Measurements from ENCODE around the gene PDYN.
"Not testable (repeated sequence)": the region's sequence is repeated elsewhere in the genome, so short reads cannot be mapped to it uniquely, and the experiment has no call there.

PDYN gene

DNA sequence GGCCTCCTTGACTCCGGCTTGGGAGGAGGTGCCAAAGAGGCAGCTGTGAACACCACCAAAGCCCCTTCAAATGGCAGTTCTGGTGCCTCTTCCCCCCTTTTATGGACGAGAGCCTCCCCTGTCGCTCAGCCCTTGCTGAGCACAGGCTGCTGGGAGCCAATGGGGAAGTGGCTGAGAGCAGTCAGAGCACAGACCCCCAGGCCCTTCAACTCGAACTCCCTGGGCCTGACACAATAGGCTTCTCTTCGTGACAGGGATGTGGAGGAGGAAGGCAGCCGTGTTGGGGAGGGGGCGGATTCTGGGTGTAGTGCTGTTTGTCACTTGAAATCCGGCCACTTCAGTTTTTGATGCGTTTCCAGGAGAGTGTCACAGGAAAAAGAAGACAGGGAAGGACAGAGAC is at the start of gene PDYN:
Gene PDYN (minus strand): TSS at position 73 of the 400 bp plus-strand sequence. CDS start 10,974 bp downstream, outside the sequence.
- no peak for DNase-seq (ENCODE audit: low read depth in 2 of 2)

DNA sequence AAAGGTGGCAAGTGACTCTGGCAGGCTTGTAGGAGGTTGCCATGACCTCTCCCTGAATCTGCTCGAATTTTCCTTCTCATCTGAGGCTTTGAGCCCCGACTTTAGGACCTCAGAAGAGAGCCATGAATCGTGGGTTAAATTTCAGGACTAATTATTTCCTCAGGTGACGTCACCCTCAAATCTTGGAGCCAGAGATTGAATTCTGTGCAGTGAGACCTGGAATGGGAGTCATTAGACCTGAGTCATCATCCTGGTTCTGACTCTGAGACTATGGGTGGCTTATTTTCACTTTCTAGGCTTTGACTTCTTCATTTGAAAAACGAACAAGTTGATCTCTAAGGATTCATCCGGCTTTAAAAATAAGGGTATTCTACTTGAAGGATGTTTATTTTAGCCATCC is 48.5 kb upstream of the PDYN start:
- DNase-seq (ENCODE audit: low read depth in 2 of 2): no peak

GRCh38 chr20:2038161-2038560 is 44.3 kb upstream of the PDYN start:
- no peak for DNase-seq (ENCODE audit: low read depth in 2 of 2)

GRCh38 chr20:2037296-2037914 is 43.5 kb upstream of the PDYN start:
- DNase-seq (ENCODE audit: low read depth in 2 of 2): no peak

GRCh38 chr20:2036357-2036756 is 42.5 kb upstream of the PDYN start:
- DNase-seq (ENCODE audit: low read depth in 2 of 2): not testable (repeated sequence)

DNA sequence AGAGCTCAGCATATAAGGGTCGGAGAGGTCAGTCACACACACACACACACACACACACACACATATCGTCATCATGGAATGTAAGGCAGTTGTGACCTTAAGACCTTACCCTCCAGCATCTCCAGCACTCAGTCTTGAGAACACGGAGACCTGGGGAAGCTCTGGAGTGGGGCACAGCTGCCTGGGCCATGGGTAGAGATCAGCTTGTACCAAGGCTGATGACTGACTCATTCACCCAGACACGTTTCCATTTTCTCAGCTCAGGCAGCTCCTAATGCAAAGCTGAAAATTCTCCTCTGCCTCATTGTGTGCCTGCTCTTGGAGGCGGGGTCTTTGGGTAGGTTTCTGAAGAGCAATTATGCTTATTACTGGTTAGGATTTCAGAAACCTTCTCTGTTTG is 38.3 kb upstream of the PDYN start:
- DNase-seq (ENCODE audit: low read depth in 2 of 2): no peak

DNA sequence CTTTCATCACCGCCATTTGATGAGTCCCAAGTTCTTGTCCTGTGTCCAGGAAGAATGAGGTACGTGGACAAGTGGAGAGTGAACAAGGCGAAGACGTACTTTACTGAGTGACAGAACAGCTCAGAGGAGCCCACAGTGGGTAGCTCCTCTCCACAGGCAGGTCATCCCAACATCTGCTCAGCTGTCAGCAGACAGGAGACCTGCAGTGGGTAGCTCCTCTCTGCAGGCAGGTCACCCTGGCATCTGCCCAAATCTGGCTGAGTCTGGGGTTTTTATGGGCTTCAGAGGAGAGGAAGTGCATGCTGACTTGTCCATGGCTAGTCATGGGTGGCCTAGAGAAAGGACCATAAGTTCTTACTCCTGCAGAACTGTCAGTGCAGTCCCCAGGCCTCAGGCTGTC is 32.7 kb upstream of the PDYN start:
- DNase-seq (ENCODE audit: low read depth in 2 of 2): no peak

DNA sequence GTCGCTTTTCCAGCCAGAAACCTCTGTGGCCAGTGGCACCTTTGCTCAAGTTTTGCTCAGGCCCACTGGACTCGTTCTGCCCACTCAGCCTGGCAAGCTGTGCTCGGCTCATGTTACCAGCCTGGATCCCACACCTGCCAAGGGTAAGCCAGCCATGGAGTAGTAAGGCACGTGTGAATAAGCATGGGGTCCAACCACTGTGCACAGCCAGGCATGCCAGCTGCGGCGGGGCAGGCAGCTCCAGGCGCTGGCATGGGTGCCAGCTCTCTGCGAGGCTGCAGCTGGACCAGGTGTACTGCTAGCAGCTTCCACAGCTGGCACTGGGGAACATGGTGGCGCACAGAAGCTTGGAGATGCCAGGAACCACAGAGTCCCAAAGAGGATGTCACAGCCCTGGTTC is 32.1 kb upstream of the PDYN start:
- no peak for DNase-seq (ENCODE audit: low read depth in 2 of 2)

DNA sequence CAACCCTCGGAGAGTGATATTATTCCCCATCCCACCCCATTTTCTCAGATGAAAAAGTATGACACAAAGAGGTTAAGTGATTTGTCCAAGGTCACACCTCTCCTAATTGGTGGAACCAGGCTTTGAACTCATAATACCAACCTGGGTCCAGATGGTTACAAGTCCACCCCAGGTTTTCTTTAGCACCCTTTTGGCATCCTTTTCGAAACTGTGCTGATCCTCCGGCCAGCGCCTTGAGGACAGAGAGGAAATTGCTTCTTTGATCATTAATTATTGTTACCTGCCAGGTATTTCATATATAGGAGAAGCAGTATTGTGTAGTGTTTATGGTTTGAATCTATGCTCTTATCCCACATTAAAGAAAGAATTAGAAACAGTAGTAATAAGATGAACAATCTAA is 29.3 kb upstream of the PDYN start:
- DNase-seq (ENCODE audit: low read depth in 2 of 2): no peak

GRCh38 chr20:2022163-2022562 is 28.3 kb upstream of the PDYN start:
- DNase-seq (ENCODE audit: low read depth in 2 of 2): no peak

DNA sequence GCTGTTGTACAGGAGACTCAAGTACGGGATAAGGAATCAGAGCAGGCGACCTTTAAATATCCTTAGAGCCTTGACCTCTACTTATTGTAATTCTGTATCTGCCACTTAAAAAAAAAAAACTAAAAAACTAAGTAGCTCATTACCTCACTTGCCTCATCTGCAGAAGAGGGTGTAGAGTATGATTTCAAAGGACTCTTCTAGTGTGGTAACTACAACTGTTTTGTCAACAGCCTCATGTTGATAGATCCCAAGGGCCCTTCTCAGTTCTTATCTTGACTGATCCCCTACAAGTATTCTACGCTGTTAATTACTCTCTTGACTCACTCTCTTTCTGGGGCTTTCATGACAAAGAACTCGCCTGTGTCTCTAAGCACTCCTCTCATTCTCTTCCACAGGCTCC is 16.7 kb upstream of the PDYN start:
- no peak for DNase-seq (ENCODE audit: low read depth in 2 of 2)

DNA sequence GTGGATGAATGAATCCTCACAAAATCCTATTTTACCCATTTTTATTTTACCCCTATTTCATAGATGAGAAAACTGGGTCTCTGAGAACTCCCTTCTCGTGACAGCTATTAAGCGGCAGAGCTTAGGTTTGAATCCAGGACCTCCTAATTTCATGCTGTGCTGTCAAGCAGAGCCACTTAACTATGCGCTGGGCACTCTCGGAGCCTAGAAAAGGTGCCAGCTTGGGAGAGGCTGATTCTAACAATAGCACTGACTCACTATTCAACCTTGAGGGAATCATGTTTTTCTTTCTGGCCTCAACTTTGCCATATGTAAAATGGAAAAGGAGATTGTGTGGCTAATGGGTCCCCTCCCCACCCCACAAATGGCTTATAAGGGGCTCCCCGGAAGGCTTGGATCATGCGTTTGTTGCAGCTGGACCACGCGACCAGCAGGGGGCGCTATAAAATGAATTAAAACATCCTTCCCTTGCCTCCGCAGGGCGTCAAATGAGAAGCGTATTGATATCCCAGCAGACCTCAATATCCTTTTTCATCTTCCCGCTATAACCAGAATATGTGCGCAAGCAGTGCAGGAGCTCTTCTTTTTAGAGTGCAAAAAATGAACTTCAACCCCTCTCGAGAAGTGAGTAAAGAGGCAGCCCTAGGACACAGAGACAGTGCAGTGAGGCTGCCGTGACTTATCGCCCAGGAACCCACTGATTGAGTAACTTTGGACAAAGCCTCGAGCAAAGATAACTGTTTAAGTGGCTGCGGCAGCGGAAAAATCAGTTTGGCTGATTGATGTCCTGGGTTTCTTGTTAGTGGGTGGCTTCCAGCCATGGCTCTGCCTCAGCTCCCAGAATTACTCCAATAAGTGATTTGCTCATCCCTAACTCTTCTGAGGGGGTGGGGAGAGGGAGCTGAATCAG is 12.8 kb upstream of the PDYN start:
- peak; percentile 2 to 3 for DNase-seq (ENCODE audit: low read depth in 2 of 2)

DNA sequence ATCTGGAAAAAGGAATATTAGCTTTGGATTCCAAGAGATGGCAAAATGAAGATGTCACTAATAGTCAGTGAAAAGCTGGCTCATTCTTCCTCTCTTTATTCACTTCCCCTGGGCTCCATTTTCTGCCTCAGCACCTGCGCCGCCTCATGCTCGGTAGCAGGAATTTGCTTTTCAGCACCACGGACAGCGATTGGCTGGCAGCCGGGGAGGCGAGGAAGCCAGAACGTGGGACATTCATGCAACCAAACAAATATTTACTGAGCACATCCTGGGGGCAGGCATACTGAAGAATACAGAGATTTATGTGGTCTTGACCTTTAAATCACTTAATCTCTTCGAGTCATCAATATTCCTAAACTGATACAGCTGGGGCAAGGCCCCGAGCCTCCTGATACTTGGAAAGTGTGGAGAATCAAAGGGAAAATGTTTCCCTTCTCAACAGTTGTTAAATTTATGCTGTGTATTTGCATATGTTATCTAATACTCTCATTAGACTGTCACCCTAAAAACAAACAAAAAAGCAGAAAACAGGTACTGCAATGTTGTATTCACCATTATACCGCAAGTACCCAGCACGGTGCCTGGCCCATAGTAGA is 12.1 kb upstream of the PDYN start:
- peak; percentile 37 to 51 for DNase-seq (ENCODE audit: low read depth in 2 of 2)

GRCh38 chr20:2005359-2005758 is 11.5 kb upstream of the PDYN start:
- no peak for DNase-seq (ENCODE audit: low read depth in 2 of 2)

DNA sequence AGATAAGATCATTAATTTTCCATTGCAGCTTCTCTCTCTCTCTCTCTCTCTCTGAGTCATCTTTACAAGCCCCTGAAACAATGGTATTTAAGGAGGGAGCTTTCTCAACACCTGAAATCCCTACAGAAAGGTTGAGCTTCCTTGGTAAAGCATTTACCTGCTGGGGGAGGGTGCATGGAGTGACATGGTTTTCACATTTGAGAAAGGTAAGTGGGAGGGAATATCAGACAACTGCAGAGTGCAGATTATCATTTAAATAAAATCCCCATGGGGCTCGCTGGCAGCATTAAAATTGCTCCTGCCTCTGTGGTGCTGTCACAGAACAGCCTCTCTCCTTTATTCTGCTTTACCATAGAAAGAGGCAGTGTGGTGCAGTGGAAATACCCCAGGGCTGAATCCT is 10.3 kb upstream of the PDYN start:
- DNase-seq (ENCODE audit: low read depth in 2 of 2): no peak

DNA sequence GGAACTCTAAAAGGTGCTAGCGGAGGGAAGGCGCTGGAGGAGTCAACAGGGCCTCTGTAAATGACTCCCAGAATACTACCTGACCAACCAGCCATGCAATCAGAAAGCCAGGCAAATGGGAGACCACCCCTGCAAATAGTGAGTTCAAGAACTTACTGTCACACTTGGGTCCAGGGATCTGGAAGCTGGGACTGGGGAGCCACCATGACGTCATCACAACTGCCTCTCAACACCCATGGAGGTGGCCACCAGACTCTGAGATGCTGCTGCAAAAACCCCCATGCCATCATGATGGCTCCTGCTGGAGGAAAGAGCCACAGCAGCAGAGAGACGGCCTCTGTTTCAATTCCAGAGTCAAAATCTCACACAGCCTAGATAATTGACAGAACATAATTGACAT is 8.5 kb upstream of the PDYN start:
- DNase-seq (ENCODE audit: low read depth in 2 of 2): no peak

GRCh38 chr20:2001119-2001518 is 7.3 kb upstream of the PDYN start:
- DNase-seq (ENCODE audit: low read depth in 2 of 2): no peak

DNA sequence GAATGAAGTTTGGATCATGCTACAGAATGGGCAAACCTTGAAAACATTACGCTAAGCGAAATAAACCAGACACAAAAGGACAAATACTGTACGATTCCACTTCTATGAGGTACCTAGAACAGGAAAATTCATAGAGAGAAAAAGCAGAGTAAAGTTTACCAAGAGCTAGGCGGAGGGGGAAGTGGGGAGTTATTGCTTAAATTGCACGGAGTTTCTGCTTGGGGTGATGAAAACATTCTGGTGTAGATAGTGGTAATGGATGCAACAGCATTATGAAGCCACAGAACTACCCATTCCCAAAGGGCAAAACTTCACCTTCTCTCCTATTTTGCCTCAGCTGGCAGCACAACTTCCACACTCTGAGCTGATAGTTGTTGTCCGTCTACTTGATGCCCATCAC is 6.4 kb upstream of the PDYN start:
- no peak for DNase-seq (ENCODE audit: low read depth in 2 of 2)

DNA sequence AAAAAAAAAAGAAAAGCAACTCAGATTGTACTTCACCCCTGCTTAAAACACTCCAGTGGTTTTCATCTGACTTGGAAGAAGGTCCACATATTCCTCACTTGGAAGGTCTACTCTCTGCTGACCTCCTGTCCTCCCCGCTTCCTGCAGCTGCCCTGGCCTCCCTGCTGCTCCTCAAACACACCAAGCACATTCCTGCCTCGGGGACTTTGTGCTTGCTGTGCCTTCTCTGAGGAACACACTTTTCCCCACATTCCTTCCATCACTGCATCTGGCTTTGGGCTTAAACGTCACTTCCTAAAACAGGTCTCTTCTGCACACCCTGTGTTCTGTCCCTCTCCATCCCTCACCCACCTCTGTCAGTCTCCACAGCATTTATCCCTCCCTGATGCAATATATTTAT is 4.9 kb upstream of the PDYN start:
- no peak for DNase-seq (ENCODE audit: low read depth in 2 of 2)

GRCh38 chr20:1998193-1998520 is 4.3 kb upstream of the PDYN start:
- no peak for DNase-seq (ENCODE audit: low read depth in 2 of 2)

GRCh38 chr20:1997483-1998192 is 3.8 kb upstream of the PDYN start:
- no peak for DNase-seq (ENCODE audit: low read depth in 2 of 2)

- DNase-seq (ENCODE audit: low read depth in 2 of 2): no peak
These were observed 1.9 kb upstream of the PDYN start for GRCh38 chr20:1995531-1996310.
